GOT3 (cell line): Measurements from ENCODE around the gene NFKBIB.

ENCODE experiments used
- DNase-seq: peaks from one replicate; lab custom pipeline; 2025; ENCODE audit warnings: mixed read lengths; lab: John Stamatoyannopoulos, UW

NFKBIB gene

GRCh38 chr19:38904581-38905539 lies 5.1 kb downstream of the NFKBIB start:
- DNase-seq = no peak

GRCh38 chr19:38905620-38906019 lies 5.9 kb downstream of the NFKBIB start:
- no peak for DNase-seq

- DNase-seq = no peak
These were observed 7.5 kb downstream of the NFKBIB start for GRCh38 chr19:38907227-38907626.

- no peak for DNase-seq
These were observed 7.9 kb downstream of the NFKBIB start for GRCh38 chr19:38907670-38908069.

- no peak for DNase-seq
These were observed 9.1 kb downstream of the NFKBIB start for GRCh38 chr19:38908911-38909310.

GRCh38 chr19:38910488-38910887 lies 10.7 kb downstream of the NFKBIB start:
- no peak for DNase-seq

- DNase-seq = no peak
These were observed 11.7 kb downstream of the NFKBIB start for GRCh38 chr19:38911388-38912001.

GRCh38 chr19:38912600-38913514 lies 13.1 kb downstream of the NFKBIB start:
- no peak for DNase-seq

GRCh38 chr19:38913958-38914357 lies 14.2 kb downstream of the NFKBIB start:
- no peak for DNase-seq

GRCh38 chr19:38915329-38916321 lies 15.9 kb downstream of the NFKBIB start:
- DNase-seq = no peak

GRCh38 chr19:38917516-38917915 lies 17.7 kb downstream of the NFKBIB start:
- no peak for DNase-seq

GRCh38 chr19:38917921-38918491 lies 18.2 kb downstream of the NFKBIB start:
- DNase-seq = no peak

- DNase-seq = no peak
These were observed 18.8 kb downstream of the NFKBIB start for GRCh38 chr19:38918526-38918925.

- no peak for DNase-seq
These were observed 20.2 kb downstream of the NFKBIB start for GRCh38 chr19:38919837-38920601.

GRCh38 chr19:38920602-38921419 lies 21.0 kb downstream of the NFKBIB start:
- no peak for DNase-seq

- no peak for DNase-seq
These were observed 21.9 kb downstream of the NFKBIB start for GRCh38 chr19:38921420-38922274.

GRCh38 chr19:38922482-38922881 lies 22.7 kb downstream of the NFKBIB start:
- no peak for DNase-seq

- no peak for DNase-seq
These were observed 24.6 kb downstream of the NFKBIB start for GRCh38 chr19:38924388-38924787.
